KMS-11 (cell line): ENCODE measurements around the gene BMPER.

Source experiments
- H2AFZ ChIP-seq: fragments of 200-600 bp; sonication (generic); 2 replicates; pipeline ENCODE4 v1.6.1; 2016; ENCODE audit warnings: antibody characterized with exemption, mixed run types, low read depth
- H3K27ac ChIP-seq: fragments of 200-600 bp; sonication (generic); 2 replicates; pipeline ENCODE4 v1.6.1; 2016; ENCODE audit warnings: mild to moderate bottlenecking, mixed run types
- H3K27me3 ChIP-seq: fragments of 200-600 bp; sonication (generic); 2 replicates; pipeline ENCODE4 v1.6.1; 2017; ENCODE audit warnings: mild to moderate bottlenecking, low read depth, mixed run types, moderate library complexity; ENCODE audit not compliant: insufficient read depth
- H3K36me3 ChIP-seq: fragments of 200-600 bp; sonication (generic); 2 replicates; pipeline ENCODE4 v1.6.1; 2017; ENCODE audit warnings: mild to moderate bottlenecking, mixed run types; ENCODE audit not compliant: insufficient read depth
- H3K4me1 ChIP-seq: fragments of 200-600 bp; sonication (generic); 2 replicates; pipeline ENCODE4 v1.6.1; 2016; ENCODE audit warnings: mild to moderate bottlenecking, low read depth, mixed run types; ENCODE audit not compliant: poor library complexity, severe bottlenecking
- H3K4me2 ChIP-seq: fragments of 200-600 bp; sonication (generic); 2 replicates; pipeline ENCODE4 v1.7.0; 2016; ENCODE audit warnings: mild to moderate bottlenecking, mixed run types
- H3K4me3 ChIP-seq: fragments of 200-600 bp; sonication (generic); IDR thresholded peaks from 2 replicates; pipeline ENCODE4 v1.6.1; 2017; ENCODE audit warnings: low read depth, low read length, mixed read lengths; ENCODE audit not compliant: insufficient read depth
- H3K79me2 ChIP-seq: fragments of 200-600 bp; sonication (generic); 2 replicates; pipeline ENCODE4 v1.6.1; 2016; ENCODE audit warnings: low read depth, mixed run types; ENCODE audit not compliant: insufficient read depth
- H3K9ac ChIP-seq: fragments of 200-600 bp; sonication (generic); 2 replicates; pipeline ENCODE4 v1.6.1; 2016; ENCODE audit warnings: mild to moderate bottlenecking, mixed run types
- H4K20me1 ChIP-seq: fragments of 200-600 bp; sonication (generic); 2 replicates; pipeline ENCODE4 v1.6.1; 2016; ENCODE audit warnings: mild to moderate bottlenecking, mixed run types; ENCODE audit not compliant: insufficient read depth
- TF ChIP-seq, protein P1 (sequence below): fragments of 200-600 bp; sonication (generic); conservative IDR thresholded peaks from 2 replicates; pipeline ENCODE4 v1.6.1; 2017; ENCODE audit warnings: low read depth, mild to moderate bottlenecking, antibody characterized with exemption, low read length, moderate library complexity, mixed read lengths

The BMPER gene

DNA sequence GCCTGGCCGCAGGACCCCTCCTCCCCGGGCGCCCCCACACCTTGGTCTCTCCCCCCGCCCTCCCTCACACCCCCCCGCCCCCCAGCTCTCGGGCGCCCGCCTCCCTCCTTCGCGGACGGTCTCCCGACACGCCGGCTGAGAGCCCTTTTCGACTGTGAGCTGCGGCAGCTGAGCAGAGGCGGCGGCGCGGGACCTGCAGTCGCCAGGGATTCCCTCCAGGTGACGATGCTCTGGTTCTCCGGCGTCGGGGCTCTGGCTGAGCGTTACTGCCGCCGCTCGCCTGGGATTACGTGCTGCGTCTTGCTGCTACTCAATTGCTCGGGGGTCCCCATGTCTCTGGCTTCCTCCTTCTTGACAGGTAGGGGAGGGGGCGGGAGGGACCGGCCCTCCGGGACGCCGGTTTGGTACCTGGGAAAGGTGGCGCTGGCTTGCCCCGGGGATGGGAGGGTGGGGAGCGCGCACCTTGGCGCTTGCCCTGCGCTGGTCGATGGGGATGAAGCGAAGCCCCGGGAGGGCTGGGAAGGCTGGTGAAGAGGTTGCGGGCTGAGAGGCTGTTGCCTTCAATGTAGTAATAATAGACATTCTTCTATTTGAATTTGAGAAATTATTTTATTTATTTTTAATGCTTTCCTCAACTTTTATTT lies at the start of gene BMPER:
TSS of gene BMPER (plus strand) at position 151 of the 644 bp plus-strand sequence. CDS start at position 226, 75 bp downstream.
- Histone ChIP-seq H3K79me2 (no peaks in the 10 kb centered on the region), H3K4me1 (peaks cover 4% of the 10 kb centered on the region), H3K4me2 (peak within 1 kb of the TSS; percentile 68), H3K27ac (no peak within 1 kb of the TSS), H2AFZ (peak within 1 kb of the TSS; percentile 98), H3K9ac (peak within 1 kb of the TSS; percentile 2; the same call in 1 of the 2 replicates), H4K20me1 (no peaks in the 10 kb centered on the region), H3K36me3 (no peaks in the 10 kb centered on the region), H3K27me3 (peaks cover 2% of the 10 kb centered on the region; the same call in 1 of the 2 replicates), H3K4me3 (no peak within 1 kb of the TSS)
- TF ChIP-seq, protein P1, sequence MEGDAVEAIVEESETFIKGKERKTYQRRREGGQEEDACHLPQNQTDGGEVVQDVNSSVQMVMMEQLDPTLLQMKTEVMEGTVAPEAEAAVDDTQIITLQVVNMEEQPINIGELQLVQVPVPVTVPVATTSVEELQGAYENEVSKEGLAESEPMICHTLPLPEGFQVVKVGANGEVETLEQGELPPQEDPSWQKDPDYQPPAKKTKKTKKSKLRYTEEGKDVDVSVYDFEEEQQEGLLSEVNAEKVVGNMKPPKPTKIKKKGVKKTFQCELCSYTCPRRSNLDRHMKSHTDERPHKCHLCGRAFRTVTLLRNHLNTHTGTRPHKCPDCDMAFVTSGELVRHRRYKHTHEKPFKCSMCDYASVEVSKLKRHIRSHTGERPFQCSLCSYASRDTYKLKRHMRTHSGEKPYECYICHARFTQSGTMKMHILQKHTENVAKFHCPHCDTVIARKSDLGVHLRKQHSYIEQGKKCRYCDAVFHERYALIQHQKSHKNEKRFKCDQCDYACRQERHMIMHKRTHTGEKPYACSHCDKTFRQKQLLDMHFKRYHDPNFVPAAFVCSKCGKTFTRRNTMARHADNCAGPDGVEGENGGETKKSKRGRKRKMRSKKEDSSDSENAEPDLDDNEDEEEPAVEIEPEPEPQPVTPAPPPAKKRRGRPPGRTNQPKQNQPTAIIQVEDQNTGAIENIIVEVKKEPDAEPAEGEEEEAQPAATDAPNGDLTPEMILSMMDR = no peak

DNA sequence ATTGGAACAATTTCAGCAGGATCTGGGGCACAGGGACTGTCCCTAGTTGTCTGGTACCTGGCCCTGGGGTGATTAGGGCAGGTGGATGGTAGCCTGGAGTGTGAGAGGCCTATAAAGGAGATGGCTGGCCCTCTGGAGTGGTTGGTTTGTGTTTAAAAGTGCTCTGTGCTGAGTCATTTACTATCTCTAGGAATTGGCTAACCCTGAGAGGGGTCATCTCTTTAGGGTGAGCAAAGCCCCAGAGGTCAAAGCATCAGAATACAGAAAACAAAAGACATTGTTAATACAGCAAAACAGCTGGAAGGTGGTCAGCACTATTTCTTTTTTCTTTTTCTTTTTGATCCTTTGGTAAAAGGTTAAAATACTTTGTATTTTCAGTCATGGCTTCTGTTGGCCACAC lies 43.4 kb upstream of the BMPER start:
- Histone ChIP-seq H3K4me2 (no peak overlapping the region), H4K20me1 (no peaks in the 10 kb centered on the region)
- TF ChIP-seq, protein P1 = no peak

DNA sequence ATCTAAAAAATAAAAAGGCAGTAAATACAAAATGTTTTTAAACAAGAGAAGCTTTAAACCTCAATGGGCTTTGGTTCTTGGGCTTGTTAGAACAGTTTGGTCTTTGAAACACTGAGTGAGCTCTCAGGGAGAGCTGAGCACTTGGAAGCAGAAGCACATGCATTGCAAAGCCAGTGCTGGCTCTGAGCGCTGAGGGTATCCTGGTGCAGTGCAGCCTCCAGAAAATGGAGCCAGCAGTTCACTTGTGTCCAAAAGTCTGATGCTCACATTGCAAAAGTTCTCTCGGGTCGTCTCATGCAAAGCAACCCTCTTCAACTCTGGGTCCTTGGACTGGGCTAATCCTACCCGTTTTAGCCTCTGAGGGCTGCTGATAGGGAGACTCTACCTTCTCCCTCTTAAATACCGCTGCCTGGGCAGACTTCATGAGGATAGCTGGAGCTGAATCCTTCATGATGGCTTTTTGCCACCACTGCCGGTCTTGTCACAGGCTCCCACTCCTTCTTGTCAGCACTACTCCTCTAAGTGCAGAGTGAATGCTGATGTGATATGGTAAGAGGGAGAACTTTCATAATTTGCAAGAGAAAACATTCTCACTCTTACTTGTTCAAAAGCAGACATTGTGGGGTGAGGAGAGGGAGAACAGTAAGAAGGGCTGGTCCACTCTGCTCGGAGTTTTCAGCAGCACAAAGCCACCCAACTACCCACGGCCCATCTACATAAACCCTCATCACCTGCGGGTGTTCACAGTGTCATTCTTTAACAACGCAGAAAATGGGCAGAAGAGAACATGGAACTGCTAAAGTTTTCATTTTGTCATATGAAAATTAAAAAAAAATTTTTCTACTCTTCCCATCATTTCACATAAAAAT lies 42.2 kb upstream of the BMPER start:
- Histone ChIP-seq H3K9ac (no peak overlapping the region), H3K4me3 (no peak overlapping the region), H3K36me3 (no peaks in the 10 kb centered on the region), H2AFZ (no peak overlapping the region), H3K4me2 (no peak overlapping the region), H3K27me3 (no peaks in the 10 kb centered on the region), H3K27ac (no peak overlapping the region), H3K79me2 (no peaks in the 10 kb centered on the region), H3K4me1 (no peaks in the 10 kb centered on the region), H4K20me1 (no peaks in the 10 kb centered on the region)
- TF ChIP-seq, protein P1 = no peak

More for the DNA sequence above, 43.4 kb upstream of the BMPER start:
- H3K79me2 ChIP-seq = no peaks in the 10 kb centered on the region
- no peaks in the 10 kb centered on the region for H3K27me3 ChIP-seq
- no peak overlapping the region for H3K27ac ChIP-seq
- H2AFZ ChIP-seq = no peak overlapping the region
- H3K9ac ChIP-seq = no peak overlapping the region
- H3K36me3 ChIP-seq = no peaks in the 10 kb centered on the region
- H3K4me1 ChIP-seq = no peaks in the 10 kb centered on the region
- no peak overlapping the region for H3K4me3 ChIP-seq

DNA sequence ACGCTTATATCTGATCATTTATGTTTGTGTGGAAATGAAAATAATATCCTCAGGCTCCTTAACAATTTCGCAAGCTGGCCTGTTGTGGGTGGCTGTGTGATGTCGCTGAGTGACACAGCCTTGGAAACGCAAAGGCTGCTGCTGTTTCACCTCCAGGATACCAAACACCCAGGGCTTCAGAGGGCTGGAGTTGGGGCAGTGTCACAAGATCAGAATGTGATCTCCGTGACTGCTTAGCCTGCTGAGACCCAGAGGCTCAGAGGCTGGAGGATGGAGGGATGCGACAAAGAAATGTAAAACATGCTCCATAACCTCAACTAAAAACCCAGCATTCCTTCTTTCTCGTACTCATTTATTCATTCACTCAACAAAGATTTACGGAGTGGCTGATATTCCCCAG lies 37.2 kb upstream of the BMPER start:
- Histone ChIP-seq H3K4me3 (no peak overlapping the region), H3K27ac (no peak overlapping the region), H3K36me3 (no peaks in the 10 kb centered on the region), H3K9ac (no peak overlapping the region), H4K20me1 (no peaks in the 10 kb centered on the region), H3K27me3 (no peaks in the 10 kb centered on the region), H3K4me1 (no peaks in the 10 kb centered on the region), H2AFZ (no peak overlapping the region), H3K4me2 (no peak overlapping the region), H3K79me2 (no peaks in the 10 kb centered on the region)
- TF ChIP-seq, protein P1 = no peak
